Gastroesophageal sphincter (tissue), 3 donors: ENCODE data around the gene RPL10L.

Experiments used
- CTCF ChIP-seq, 4 experiments: fragments of 200-600 bp in 2 of 4; fragments of 450-650 bp in 2 of 4; sonication (generic) in 1 of 4; IDR thresholded peaks; one replicate each; pipeline ENCODE4 v1.5.1; 2017 to 2019; ENCODE audit warnings: antibody characterized with exemption in 4 of 4, mild to moderate bottlenecking in 2 of 4, moderate library complexity in 2 of 4
- POLR2AphosphoS5 ChIP-seq: sonication (generic); formaldehyde crosslinking; IDR thresholded peaks from one replicate; pipeline ENCODE4 v1.6.1; 2017; ENCODE audit warnings: antibody characterized with exemption

GRCh38 chr14:46686652-46687051 is 35.1 kb upstream of the RPL10L start:
- TF ChIP-seq POLR2AphosphoS5, result no peak
- no peak for TF ChIP-seq CTCF (IDR thresholded peaks at IDR 0.05)
